ENCODE data around the gene PPM1G.

DNA sequence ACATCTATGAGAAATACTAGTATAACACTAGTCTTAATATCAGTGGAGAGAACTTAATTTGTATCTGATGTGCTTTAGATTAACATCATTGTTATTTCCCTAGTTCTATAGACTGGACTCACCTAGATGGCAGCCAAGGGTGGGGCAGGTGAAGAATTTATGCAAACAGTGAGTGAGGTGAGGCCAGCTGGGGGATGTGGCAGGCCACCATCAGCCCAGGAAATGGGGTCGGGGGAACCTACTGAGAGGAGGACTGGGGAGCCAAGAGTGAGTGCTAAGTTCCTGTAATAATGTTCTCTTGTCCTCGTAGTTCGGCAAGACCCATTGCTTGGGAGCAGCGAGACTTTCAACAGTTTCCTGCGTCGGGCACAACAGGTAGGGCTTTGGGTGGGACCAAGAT lies 36.5 kb downstream of the PPM1G start:
- TF ChIP-seq, protein P1, sequence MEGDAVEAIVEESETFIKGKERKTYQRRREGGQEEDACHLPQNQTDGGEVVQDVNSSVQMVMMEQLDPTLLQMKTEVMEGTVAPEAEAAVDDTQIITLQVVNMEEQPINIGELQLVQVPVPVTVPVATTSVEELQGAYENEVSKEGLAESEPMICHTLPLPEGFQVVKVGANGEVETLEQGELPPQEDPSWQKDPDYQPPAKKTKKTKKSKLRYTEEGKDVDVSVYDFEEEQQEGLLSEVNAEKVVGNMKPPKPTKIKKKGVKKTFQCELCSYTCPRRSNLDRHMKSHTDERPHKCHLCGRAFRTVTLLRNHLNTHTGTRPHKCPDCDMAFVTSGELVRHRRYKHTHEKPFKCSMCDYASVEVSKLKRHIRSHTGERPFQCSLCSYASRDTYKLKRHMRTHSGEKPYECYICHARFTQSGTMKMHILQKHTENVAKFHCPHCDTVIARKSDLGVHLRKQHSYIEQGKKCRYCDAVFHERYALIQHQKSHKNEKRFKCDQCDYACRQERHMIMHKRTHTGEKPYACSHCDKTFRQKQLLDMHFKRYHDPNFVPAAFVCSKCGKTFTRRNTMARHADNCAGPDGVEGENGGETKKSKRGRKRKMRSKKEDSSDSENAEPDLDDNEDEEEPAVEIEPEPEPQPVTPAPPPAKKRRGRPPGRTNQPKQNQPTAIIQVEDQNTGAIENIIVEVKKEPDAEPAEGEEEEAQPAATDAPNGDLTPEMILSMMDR (IDR thresholded peaks at IDR 0.05; ENCODE audit: low read depth, low read length), result no peak
- TF ChIP-seq POLR2A (IDR thresholded peaks at IDR 0.05; ENCODE audit: extremely low read depth, insufficient read length) (no peak), MYC (IDR thresholded peaks at IDR 0.05; ENCODE audit: low read depth, low read length) (no peak)

Data from NB4 (cell line).